ENCODE measurements around the gene ZDHHC15. TPM values are rescaled to one million over a fixed set of nuclear protein-coding genes. Genes with fewer than 3 reads are reported as not detected.

ZDHHC15 gene
- total and polyA plus RNA-seq, 12 donors, result 1.2 to 4.4 (median 2.7) TPM

GRCh38 chrX:75390470-75390869 lies 132.4 kb downstream of the ZDHHC15 start:
- no peaks in the 10 kb centered on the region for H3K36me3 ChIP-seq
- no peaks in the 10 kb centered on the region for H3K4me1 ChIP-seq
- H3K4me3 ChIP-seq, result no peak overlapping the region
- H3K27me3 ChIP-seq, result peaks cover 0 to 5% (median 0%) of the 10 kb centered on the region in 7 donors
- no peak overlapping the region for H3K27ac ChIP-seq
- H3K9me3 ChIP-seq, result peaks cover 0 to 31% (median 8%) of the 10 kb centered on the region in 11 donors
- no peak for ATAC-seq
- no peak for TF ChIP-seq CTCF (IDR thresholded peaks at IDR 0.05)
- intact Hi-C loops (cut with DNase I), result no loop called here
- WGBS, 2 donors, result 92 to 94% methylated on average over 2 of the region's 2 CpGs
- DNase-seq, result no peak

DNA sequence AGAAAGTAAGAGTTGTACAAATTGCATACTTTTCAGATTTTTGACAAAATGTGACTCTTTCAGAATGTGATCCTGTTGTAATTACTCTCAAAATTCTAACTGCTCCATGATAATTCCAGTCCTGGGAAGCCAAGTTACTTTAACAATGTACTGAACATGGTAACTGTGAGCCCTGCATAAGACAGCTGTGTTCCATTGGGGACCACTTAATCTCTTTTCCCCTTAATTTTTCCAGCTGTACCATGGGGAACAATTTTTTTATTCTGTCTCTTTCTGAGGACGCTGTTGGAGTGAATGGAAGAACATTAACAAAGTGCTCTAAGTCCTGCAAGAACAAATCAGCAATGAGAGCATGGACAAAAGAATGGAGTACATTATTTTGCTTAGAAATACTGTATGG lies 153.1 kb downstream of the ZDHHC15 start:
- 89 to 94% methylated on average over 1 of the region's 1 CpG for WGBS, 2 donors
- no peaks in the 10 kb centered on the region for H3K4me1 ChIP-seq
- intact Hi-C loops (cut with DNase I), result no loop called here
- no peaks in the 10 kb centered on the region for H3K36me3 ChIP-seq
- H3K27ac ChIP-seq, result no peak overlapping the region
- no peak for DNase-seq
- H3K27me3 ChIP-seq, result peaks cover 0 to 8% (median 0%) of the 10 kb centered on the region in 7 donors
- H3K9me3 ChIP-seq, result peaks cover 0 to 16% (median 0%) of the 10 kb centered on the region in 11 donors
- no peak overlapping the region for H3K4me3 ChIP-seq
- no peak for ATAC-seq
- no peak for TF ChIP-seq CTCF (IDR thresholded peaks at IDR 0.05)

GRCh38 chrX:75366861-75367260 lies 156.0 kb downstream of the ZDHHC15 start:
- Histone ChIP-seq H3K27me3 (peaks cover 0 to 8% (median 0%) of the 10 kb centered on the region in 7 donors), H3K9me3 (peaks cover 0 to 28% (median 0%) of the 10 kb centered on the region in 11 donors), H3K27ac (no peak overlapping the region), H3K4me3 (no peak overlapping the region), H3K36me3 (no peaks in the 10 kb centered on the region), H3K4me1 (no peaks in the 10 kb centered on the region)
- DNase-seq, result no peak
- TF ChIP-seq CTCF (IDR thresholded peaks at IDR 0.05), result no peak
- intact Hi-C loops (cut with DNase I), result no loop called here
- ATAC-seq, result no peak
- 80 to 92% methylated on average over 2 of the region's 2 CpGs for WGBS, 2 donors

- H3K36me3 ChIP-seq, result no peaks in the 10 kb centered on the region
- intact Hi-C loops (cut with DNase I), result no loop called here
- no peak overlapping the region for H3K27ac ChIP-seq
- peaks cover 0 to 28% (median 0%) of the 10 kb centered on the region in 11 donors for H3K9me3 ChIP-seq
- DNase-seq (no peak), ATAC-seq (no peak)
- peaks cover 0 to 8% (median 0%) of the 10 kb centered on the region in 7 donors for H3K27me3 ChIP-seq
- WGBS, 2 donors, result 80 to 89% methylated on average over 1 of the region's 1 CpG
- no peak overlapping the region for H3K4me3 ChIP-seq
- TF ChIP-seq CTCF (IDR thresholded peaks at IDR 0.05), result no peak
- no peaks in the 10 kb centered on the region for H3K4me1 ChIP-seq
These were observed 157.4 kb downstream of the ZDHHC15 start for GRCh38 chrX:75365243-75365975.

Data from heart right ventricle (tissue), 16 donors.